Measurements from ENCODE around the gene EEF1AKMT3. TPM values are rescaled to one million over a fixed set of nuclear protein-coding genes. Genes with fewer than 3 reads are reported as not detected.

EEF1AKMT3 gene
- total RNA-seq, 5 donors from 2014 or later (not counting 1 experiment from before 2014, with no cell fraction given) = 2.4 to 5.1 (median 3.4) TPM

DNA sequence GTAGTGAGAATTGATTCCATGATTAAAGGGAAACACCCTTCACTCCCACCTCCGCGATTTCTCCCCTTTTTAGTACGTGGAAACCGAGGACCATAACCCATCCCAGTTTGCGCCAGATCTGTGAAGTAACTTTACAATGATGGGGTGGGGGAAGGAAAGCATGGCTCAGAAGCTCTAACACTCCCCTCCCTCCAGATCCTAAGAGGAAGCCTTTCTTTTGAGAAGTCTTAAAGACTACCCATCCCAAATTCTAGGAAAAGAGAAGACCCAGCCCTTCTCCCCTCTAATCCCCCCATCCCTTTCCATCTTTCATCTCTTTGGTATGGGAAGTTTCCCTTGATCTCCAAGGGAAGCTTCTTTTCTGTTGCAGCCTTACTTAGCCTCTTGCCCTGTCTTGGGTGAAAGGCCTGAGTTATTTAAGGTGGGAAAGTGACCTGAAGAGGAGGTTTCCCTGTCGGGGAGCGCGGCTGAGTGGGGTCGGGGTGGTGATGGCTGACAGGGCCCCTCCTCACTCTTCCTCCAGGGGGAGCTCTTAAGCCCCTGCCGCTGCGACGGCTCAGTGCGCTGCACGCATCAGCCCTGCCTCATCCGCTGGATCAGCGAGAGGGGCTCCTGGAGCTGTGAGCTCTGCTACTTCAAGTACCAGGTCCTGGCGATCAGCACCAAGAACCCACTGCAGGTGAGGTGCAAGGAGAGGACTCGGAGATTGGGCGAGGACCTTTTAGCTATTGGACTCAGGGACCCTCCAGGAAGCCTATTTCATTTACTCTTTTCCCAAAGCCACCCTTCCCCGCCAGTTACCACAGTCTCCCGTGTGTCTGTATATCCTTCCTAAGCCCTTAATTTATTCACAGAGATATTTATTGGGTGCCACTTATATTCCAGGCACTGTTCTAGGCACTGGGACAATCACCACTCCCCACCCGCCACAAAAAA is 15.7 kb upstream of the EEF1AKMT3 start:
- 11% methylated on average over 8 of the region's 22 CpGs for WGBS (ENCODE audit: insufficient coverage)
- Histone ChIP-seq H3K27me3 (replicated peaks in 1 of 2; ENCODE audit: control insufficient read depth in 2 of 2, extremely low read depth in 1 of 2, insufficient read depth in 2 of 2, low read length in 1 of 2) (no peaks in the 10 kb centered on the region), H3K27ac (ENCODE audit: low read length) (peak overlapping the region; percentile 55), H3K36me3 (ENCODE audit: control insufficient read depth in 2 of 2, extremely low read depth in 1 of 2, insufficient read depth in 1 of 2, low read length in 1 of 2) (peaks cover 7 to 20% of the 10 kb centered on the region in 2 donors), H3K4me3 (ENCODE audit: control insufficient read depth in 1 of 2, extremely low read depth in 1 of 2, low read length in 1 of 2) (peak overlapping the region; percentile 55 to 70), H3K4me1 (ENCODE audit: control insufficient read depth in 1 of 2, extremely low read depth in 1 of 2, insufficient read depth in 2 of 2, low read length in 2 of 2) (peaks cover 27 to 50% of the 10 kb centered on the region in 2 experiments), H3K9me3 (no peaks in the 10 kb centered on the region)
- ChIA-PET CTCF (interaction anchor here (0.5 to 2.5 kb wide), 25 partner anchors 8 to 335 kb away, joined by 3 to 14 read pairs (median 3); partner anchors contain the start of genes CYP27B1 (in 1 of the 2), EEF1AKMT3 (in 1 of the 2), METTL1 (in 1 of the 2) and TSFM (in 1 of the 2)), POLR2A (interaction anchor here (0.5 to 1.3 kb wide), 4 partner anchors 11 to 1128 kb away, joined by 3 to 4 read pairs (median 3); partner anchors contain the start of gene CYP27B1 (in 1 of the 2))
- Mint-ChIP-seq H3K4me1 (peaks cover 53 to 65% (median 60%) of the 10 kb centered on the region in 3 donors), H3K4me3 (peak overlapping the region; percentile 81 to 87 (median 82)), H3K27me3 (no peaks in the 10 kb centered on the region), H3K9me3 (no peaks in the 10 kb centered on the region), H3K27ac (peak overlapping the region; percentile 93), H3K36me3 (peaks cover 15% of the 10 kb centered on the region)
- ATAC-seq (replicated peaks in 1 of 4) (peak in 2 of 4 experiments; percentile 14 to 20), DNase-seq (peak; percentile 46 to 85 (median 62))

DNA sequence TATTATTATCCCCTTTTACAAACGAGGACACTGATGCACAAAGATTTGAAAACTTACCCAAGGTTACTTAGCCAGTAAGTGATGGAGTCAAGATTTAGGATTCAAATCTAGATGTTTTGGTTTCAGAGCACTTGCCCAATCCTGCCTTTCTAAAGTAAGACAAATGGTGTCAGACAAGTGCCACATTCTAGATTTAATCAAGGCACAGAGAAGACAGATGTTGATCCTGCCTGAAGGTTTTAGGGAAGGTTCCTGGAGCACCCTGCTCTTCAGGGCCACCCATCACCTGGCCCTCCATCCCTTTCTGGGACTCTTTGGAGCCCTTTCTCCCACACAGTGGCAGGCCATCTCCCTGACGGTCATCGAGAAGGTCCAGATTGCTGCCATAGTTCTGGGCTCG is 14.6 kb upstream of the EEF1AKMT3 start:
- peak overlapping the region in 1 of 2 donors; percentile 20 for H3K27ac Mint-ChIP-seq

DNA sequence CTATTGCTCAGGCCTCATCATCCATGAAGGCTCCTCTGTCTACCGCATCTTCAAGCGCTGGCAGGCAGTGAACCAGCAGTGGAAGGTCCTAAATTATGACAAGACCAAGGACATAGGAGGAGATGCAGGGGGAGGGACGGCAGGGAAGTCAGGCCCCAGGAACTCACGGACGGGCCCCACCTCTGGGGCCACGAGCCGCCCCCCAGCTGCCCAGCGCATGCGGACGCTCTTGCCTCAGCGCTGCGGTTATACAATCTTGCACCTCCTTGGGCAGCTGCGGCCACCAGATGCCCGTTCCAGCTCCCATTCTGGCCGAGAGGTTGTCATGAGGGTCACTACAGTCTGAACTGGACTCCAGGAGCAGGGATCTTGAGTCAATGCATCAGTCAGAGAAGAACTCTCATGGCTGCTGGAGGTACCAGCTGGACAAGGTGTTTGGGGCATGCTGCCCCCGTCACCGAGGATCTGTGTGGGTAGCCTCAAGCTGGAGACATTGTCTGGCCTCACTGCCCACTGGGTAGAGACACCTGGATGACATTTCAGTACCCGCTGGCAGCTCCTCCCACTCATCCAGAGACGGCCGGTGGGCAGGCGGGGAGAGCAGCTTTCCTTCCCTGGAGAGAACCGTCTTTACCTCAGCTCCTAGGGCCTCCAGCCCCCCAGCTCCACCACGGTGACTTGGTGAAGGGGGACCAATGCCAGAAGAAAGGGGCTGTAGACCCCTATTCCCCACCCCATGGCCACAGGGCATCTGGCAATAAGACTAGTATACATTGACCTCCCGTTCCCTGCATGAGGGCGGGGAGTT is 13.7 kb upstream of the EEF1AKMT3 start:
- ChIA-PET POLR2A (interaction anchor here in 1 of 2 donors (0.6 to 1.3 kb wide), 2 partner anchors 13 to 15 kb away, joined by 3 to 4 read pairs; partner anchors contain the start of genes EEF1AKMT3 and METTL1), CTCF (interaction anchor here (0.5 to 2.1 kb wide), 14 partner anchors 16 to 1925 kb away, joined by 3 to 9 read pairs (median 4); partner anchors contain the start of genes CTDSP2 (in 1 of the 2) and TSFM (in 1 of the 2))
- Histone ChIP-seq H3K27me3 (replicated peaks in 1 of 2; ENCODE audit: control insufficient read depth in 2 of 2, extremely low read depth in 1 of 2, insufficient read depth in 2 of 2, low read length in 1 of 2) (peaks cover 0 to 2% of the 10 kb centered on the region in 2 experiments), H3K4me1 (ENCODE audit: control insufficient read depth in 1 of 2, extremely low read depth in 1 of 2, insufficient read depth in 2 of 2, low read length in 2 of 2) (peaks cover 14 to 32% of the 10 kb centered on the region in 2 experiments), H3K9me3 (no peaks in the 10 kb centered on the region), H3K4me3 (ENCODE audit: control insufficient read depth in 1 of 2, extremely low read depth in 1 of 2, low read length in 1 of 2) (no peak overlapping the region), H3K36me3 (ENCODE audit: control insufficient read depth in 2 of 2, extremely low read depth in 1 of 2, insufficient read depth in 1 of 2, low read length in 1 of 2) (peaks cover 7 to 20% of the 10 kb centered on the region in 2 donors), H3K27ac (ENCODE audit: low read length) (no peak overlapping the region)
- Mint-ChIP-seq H3K9me3 (no peaks in the 10 kb centered on the region), H3K27me3 (peaks cover 4% of the 10 kb centered on the region in 2 donors), H3K4me3 (no peak overlapping the region), H3K36me3 (peaks cover 15% of the 10 kb centered on the region), H3K27ac (no peak overlapping the region), H3K4me1 (peaks cover 36 to 45% (median 42%) of the 10 kb centered on the region in 3 donors)
- WGBS (ENCODE audit: insufficient coverage) = 98% methylated on average over 11 of the region's 25 CpGs
- ATAC-seq (replicated peaks in 1 of 4) (no peak), DNase-seq (no peak)

More for the DNA sequence above, 14.6 kb upstream of the EEF1AKMT3 start:
- peaks cover 15% of the 10 kb centered on the region for H3K36me3 Mint-ChIP-seq
- peaks cover 23 to 41% of the 10 kb centered on the region in 2 experiments for H3K4me1 ChIP-seq (ENCODE audit: control insufficient read depth in 1 of 2, extremely low read depth in 1 of 2, insufficient read depth in 2 of 2, low read length in 2 of 2)
- ChIA-PET POLR2A (no interaction called here), CTCF (interaction anchor here in 1 of 2 donors (2.0 kb wide), 1 partner anchor 24 kb away, joined by 14 read pairs; the partner anchor contains the start of gene TSFM)
- no peak overlapping the region for H3K27ac ChIP-seq (ENCODE audit: low read length)
- no peaks in the 10 kb centered on the region for H3K27me3 Mint-ChIP-seq
- peaks cover 7 to 20% of the 10 kb centered on the region in 2 donors for H3K36me3 ChIP-seq (ENCODE audit: control insufficient read depth in 2 of 2, extremely low read depth in 1 of 2, insufficient read depth in 1 of 2, low read length in 1 of 2)
- no peaks in the 10 kb centered on the region for H3K9me3 Mint-ChIP-seq
- WGBS (ENCODE audit: insufficient coverage) = 98% methylated on average over 3 of the region's 4 CpGs
- peaks cover 46 to 54% (median 52%) of the 10 kb centered on the region in 3 donors for H3K4me1 Mint-ChIP-seq
- DNase-seq = no peak
- H3K27me3 ChIP-seq (replicated peaks in 1 of 2; ENCODE audit: control insufficient read depth in 2 of 2, extremely low read depth in 1 of 2, insufficient read depth in 2 of 2, low read length in 1 of 2) = no peaks in the 10 kb centered on the region
- no peak overlapping the region for H3K4me3 ChIP-seq (ENCODE audit: control insufficient read depth in 1 of 2, extremely low read depth in 1 of 2, low read length in 1 of 2)
- no peak for ATAC-seq (replicated peaks in 1 of 4)
- peak overlapping the region in 1 of 3 donors; percentile 23 for H3K4me3 Mint-ChIP-seq
- H3K9me3 ChIP-seq = no peaks in the 10 kb centered on the region

DNA sequence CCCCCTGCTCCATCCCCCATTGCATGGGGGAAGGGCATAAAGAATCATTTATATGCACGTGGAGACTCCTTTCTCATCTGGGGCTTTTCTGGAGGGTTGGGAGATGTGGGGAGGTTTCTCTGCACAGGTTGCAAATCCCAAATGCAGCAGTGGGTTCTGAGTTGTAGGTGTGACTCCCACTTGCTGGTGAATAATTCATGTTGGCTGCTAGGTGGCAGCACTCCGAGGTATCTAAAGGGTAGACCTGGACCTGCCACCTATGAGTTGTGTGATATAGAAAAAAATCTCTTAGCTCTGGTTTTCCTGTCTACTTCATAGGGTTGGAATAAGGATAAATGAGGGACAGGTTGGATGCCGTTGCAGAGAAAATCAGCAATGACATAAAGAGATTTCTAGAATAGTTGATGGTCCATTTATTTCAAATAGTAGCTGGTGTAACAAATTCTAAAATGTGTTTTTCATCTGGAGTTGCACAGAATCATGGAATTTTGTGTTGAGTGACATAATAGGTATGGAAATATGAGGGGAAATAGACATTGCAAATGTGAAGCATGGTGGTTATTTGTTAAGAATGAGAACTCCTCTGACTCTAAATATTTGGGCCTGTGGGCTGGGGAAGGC is 12.9 kb upstream of the EEF1AKMT3 start:
- no peak overlapping the region for H3K4me3 ChIP-seq (ENCODE audit: control insufficient read depth in 1 of 2, extremely low read depth in 1 of 2, low read length in 1 of 2)
- peaks cover 15% of the 10 kb centered on the region for H3K36me3 Mint-ChIP-seq
- peaks cover 7 to 28% of the 10 kb centered on the region in 2 experiments for H3K4me1 ChIP-seq (ENCODE audit: control insufficient read depth in 1 of 2, extremely low read depth in 1 of 2, insufficient read depth in 2 of 2, low read length in 2 of 2)
- peak overlapping the region; percentile 11 to 46 for H3K27ac Mint-ChIP-seq
- H3K4me1 Mint-ChIP-seq = peaks cover 33 to 45% (median 40%) of the 10 kb centered on the region in 3 donors
- peak in 21 of 35 experiments; percentile 31 to 69 (median 47) for DNase-seq
- no peak overlapping the region for H3K27ac ChIP-seq (ENCODE audit: low read length)
- WGBS (ENCODE audit: insufficient coverage) = 40% methylated on average over 1 of the region's 3 CpGs
- peaks cover 7 to 20% of the 10 kb centered on the region in 2 donors for H3K36me3 ChIP-seq (ENCODE audit: control insufficient read depth in 2 of 2, extremely low read depth in 1 of 2, insufficient read depth in 1 of 2, low read length in 1 of 2)
- H3K27me3 ChIP-seq (replicated peaks in 1 of 2; ENCODE audit: control insufficient read depth in 2 of 2, extremely low read depth in 1 of 2, insufficient read depth in 2 of 2, low read length in 1 of 2) = peaks cover 3 to 6% of the 10 kb centered on the region in 2 experiments
- no peak for ATAC-seq (replicated peaks in 1 of 4)
- H3K9me3 Mint-ChIP-seq = no peaks in the 10 kb centered on the region
- CTCF ChIA-PET = interaction anchor here (0.5 to 2.1 kb wide), 19 partner anchors 16 to 685 kb away, joined by 3 to 9 read pairs (median 4); partner anchors contain the start of gene TSFM (in 1 of the 2)
- H3K4me3 Mint-ChIP-seq = no peak overlapping the region
- POLR2A ChIA-PET = interaction anchor here in 1 of 2 donors (0.6 to 1.3 kb wide), 2 partner anchors 13 to 14 kb away, joined by 3 to 4 read pairs; partner anchors contain the start of genes EEF1AKMT3 and METTL1
- H3K27me3 Mint-ChIP-seq = peaks cover 9 to 11% of the 10 kb centered on the region in 2 donors
- H3K9me3 ChIP-seq = no peaks in the 10 kb centered on the region

DNA sequence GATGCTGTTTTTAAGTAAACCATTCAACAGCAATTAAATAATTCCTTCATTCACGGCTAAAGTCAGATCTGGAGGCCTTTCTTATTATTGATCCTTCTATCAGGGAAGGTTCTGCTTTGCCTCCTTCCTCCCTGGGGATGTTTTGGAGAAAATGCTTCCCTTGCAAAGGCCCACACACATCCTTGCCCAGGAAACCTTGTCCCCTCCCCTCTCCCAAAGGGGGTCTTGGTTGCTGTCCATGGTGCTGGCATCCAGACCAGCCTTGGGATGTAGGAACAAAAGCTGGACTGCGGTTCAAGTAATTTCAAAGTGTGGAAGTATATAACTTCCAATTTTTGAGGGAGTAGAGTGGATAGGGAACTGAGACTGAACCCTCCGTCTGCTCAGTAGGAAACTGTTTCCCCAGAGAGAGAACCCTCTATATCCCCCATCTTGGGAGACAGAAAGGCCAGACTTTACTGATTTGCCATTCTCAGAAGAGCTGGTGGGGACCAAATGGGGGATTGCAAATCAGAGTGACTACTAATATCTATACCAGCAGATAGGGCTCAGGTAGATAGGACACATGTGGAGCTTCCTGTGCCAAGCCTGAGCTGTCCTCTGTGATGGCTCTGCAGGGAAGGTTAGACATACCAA is 11.9 kb upstream of the EEF1AKMT3 start:
- H3K9me3 ChIP-seq = no peaks in the 10 kb centered on the region

More for the DNA sequence above, 11.9 kb upstream of the EEF1AKMT3 start:
- WGBS (ENCODE audit: insufficient coverage) = no CpG with 5 or more reads among the region's 3 CpGs
- H3K27me3 ChIP-seq (replicated peaks in 1 of 2; ENCODE audit: control insufficient read depth in 2 of 2, extremely low read depth in 1 of 2, insufficient read depth in 2 of 2, low read length in 1 of 2) = peaks cover 5 to 16% of the 10 kb centered on the region in 2 experiments
- H3K27ac Mint-ChIP-seq = no peak overlapping the region
- H3K27me3 Mint-ChIP-seq = peaks cover 9 to 19% of the 10 kb centered on the region in 2 donors
- no peaks in the 10 kb centered on the region for H3K9me3 Mint-ChIP-seq
- H3K27ac ChIP-seq (ENCODE audit: low read length) = no peak overlapping the region
- peaks cover 39 to 51% (median 46%) of the 10 kb centered on the region in 3 donors for H3K4me1 Mint-ChIP-seq
- POLR2A ChIA-PET = no interaction called here
- no peak overlapping the region for H3K4me3 ChIP-seq (ENCODE audit: control insufficient read depth in 1 of 2, extremely low read depth in 1 of 2, low read length in 1 of 2)
- no peak overlapping the region for H3K4me3 Mint-ChIP-seq
- ATAC-seq (replicated peaks in 1 of 4) = no peak
- peaks cover 11 to 35% of the 10 kb centered on the region in 2 experiments for H3K4me1 ChIP-seq (ENCODE audit: control insufficient read depth in 1 of 2, extremely low read depth in 1 of 2, insufficient read depth in 2 of 2, low read length in 2 of 2)
- peaks cover 7 to 20% of the 10 kb centered on the region in 2 donors for H3K36me3 ChIP-seq (ENCODE audit: control insufficient read depth in 2 of 2, extremely low read depth in 1 of 2, insufficient read depth in 1 of 2, low read length in 1 of 2)
- H3K36me3 Mint-ChIP-seq = peaks cover 15% of the 10 kb centered on the region
- CTCF ChIA-PET = interaction anchor here (0.6 to 2.1 kb wide), 3 partner anchors 15 to 144 kb away, joined by 3 to 8 read pairs (median 8); no protein-coding TSS in a partner anchor
- no peak for DNase-seq

All from T-cell (primary cell).